ENCODE data around the gene PEMT. TPM values are rescaled to one million over a fixed set of nuclear protein-coding genes. Genes with fewer than 3 reads are reported as not detected.
"Not testable (repeated sequence)": the region's sequence is repeated elsewhere in the genome, so short reads cannot be mapped to it uniquely, and the experiment has no call there.

The PEMT gene
- total RNA-seq, 1 donor from 2014 or later, result 87.2 TPM

DNA sequence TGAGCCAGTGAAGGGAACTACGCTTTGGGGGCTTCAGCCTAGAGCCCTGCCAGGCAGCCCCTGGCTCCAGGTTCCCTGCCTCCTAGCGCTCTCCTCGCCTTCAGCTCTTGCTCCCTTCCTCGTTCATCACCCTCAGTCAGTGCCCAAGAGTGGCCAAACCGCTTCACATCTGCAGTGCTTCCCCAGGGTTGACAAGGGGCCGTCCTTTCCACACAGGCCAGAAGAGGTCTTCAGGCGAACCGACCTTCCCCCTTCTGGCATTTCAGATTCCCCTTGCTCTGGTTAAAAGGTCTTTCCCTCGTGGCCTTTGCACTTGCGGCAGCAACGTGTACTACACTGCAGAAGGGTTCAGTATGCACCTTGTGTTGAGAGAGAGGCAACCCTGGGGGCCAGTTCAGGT lies 99.4 kb downstream of the PEMT start:
- DNase-seq (ENCODE audit: low read depth), result no peak
- TF ChIP-seq, protein P1, sequence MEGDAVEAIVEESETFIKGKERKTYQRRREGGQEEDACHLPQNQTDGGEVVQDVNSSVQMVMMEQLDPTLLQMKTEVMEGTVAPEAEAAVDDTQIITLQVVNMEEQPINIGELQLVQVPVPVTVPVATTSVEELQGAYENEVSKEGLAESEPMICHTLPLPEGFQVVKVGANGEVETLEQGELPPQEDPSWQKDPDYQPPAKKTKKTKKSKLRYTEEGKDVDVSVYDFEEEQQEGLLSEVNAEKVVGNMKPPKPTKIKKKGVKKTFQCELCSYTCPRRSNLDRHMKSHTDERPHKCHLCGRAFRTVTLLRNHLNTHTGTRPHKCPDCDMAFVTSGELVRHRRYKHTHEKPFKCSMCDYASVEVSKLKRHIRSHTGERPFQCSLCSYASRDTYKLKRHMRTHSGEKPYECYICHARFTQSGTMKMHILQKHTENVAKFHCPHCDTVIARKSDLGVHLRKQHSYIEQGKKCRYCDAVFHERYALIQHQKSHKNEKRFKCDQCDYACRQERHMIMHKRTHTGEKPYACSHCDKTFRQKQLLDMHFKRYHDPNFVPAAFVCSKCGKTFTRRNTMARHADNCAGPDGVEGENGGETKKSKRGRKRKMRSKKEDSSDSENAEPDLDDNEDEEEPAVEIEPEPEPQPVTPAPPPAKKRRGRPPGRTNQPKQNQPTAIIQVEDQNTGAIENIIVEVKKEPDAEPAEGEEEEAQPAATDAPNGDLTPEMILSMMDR (IDR thresholded peaks at IDR 0.05; ENCODE audit: insufficient read depth, low read length, poor library complexity, severe bottlenecking), result no peak
- Histone ChIP-seq H3K4me3 (ENCODE audit: low read depth, low read length) (no peak overlapping the region), H3K36me3 (ENCODE audit: control insufficient read depth, insufficient read depth, low read length) (peaks cover 1% of the 10 kb centered on the region), H3K27me3 (ENCODE audit: control insufficient read depth, insufficient read depth, low read length) (peaks cover 17% of the 10 kb centered on the region)

DNA sequence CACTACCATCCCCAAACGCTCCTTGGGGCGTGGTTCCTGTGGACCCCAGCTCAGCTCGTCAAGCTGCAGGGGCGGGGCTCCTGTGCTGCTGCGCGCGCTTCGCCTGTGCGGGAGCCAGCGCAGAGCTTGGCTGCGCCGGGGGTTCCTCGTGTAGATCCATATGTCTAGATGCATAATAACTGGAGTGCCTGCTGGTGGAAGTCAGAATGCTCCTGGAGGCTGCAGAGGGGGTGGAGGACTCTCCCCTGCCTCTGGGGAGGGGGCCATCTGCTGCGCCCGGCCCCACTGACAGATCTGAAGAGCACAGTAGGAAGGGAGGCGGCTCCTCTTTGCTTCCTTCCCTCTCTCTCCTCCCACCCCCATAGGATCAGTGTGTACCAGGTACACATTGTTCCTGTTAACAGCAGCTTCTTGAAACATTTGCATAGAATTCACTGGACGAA lies 99.9 kb downstream of the PEMT start:
- Histone ChIP-seq H3K4me3 (ENCODE audit: low read depth, low read length) (no peak overlapping the region), H3K36me3 (ENCODE audit: control insufficient read depth, insufficient read depth, low read length) (peaks cover 1% of the 10 kb centered on the region), H3K27me3 (ENCODE audit: control insufficient read depth, insufficient read depth, low read length) (peaks cover 16% of the 10 kb centered on the region)
- no peak for DNase-seq (ENCODE audit: low read depth)
- TF ChIP-seq, protein P1 (IDR thresholded peaks at IDR 0.05; ENCODE audit: insufficient read depth, low read length, poor library complexity, severe bottlenecking), result no peak

DNA sequence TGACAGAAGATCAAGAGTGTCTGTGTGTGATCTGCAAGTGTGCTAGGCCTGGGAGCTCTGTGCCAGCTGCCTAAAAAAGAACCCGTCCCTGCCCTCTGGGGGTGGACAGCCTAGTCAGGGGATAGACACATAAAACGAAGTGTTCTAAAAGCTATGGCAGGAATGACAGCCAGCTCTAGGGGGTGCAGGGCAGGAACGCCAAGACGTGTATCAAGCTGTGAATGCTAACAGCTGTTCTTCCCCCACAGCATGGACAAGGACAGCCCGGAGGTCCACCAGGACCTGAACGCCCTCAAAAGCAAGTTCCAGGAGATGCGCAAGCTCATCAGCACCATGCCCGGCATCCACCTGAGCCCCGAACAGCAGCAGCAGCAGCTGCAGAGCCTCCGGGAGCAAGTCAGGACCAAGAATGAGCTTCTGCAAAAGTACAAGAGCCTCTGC lies 100.5 kb downstream of the PEMT start:
- peaks cover 1% of the 10 kb centered on the region for H3K36me3 ChIP-seq (ENCODE audit: control insufficient read depth, insufficient read depth, low read length)
- H3K27me3 ChIP-seq (ENCODE audit: control insufficient read depth, insufficient read depth, low read length), result peaks cover 12% of the 10 kb centered on the region
- no peak for DNase-seq (ENCODE audit: low read depth)
- no peak overlapping the region for H3K4me3 ChIP-seq (ENCODE audit: low read depth, low read length)
- TF ChIP-seq, protein P1 (IDR thresholded peaks at IDR 0.05; ENCODE audit: insufficient read depth, low read length, poor library complexity, severe bottlenecking), result no peak

DNA sequence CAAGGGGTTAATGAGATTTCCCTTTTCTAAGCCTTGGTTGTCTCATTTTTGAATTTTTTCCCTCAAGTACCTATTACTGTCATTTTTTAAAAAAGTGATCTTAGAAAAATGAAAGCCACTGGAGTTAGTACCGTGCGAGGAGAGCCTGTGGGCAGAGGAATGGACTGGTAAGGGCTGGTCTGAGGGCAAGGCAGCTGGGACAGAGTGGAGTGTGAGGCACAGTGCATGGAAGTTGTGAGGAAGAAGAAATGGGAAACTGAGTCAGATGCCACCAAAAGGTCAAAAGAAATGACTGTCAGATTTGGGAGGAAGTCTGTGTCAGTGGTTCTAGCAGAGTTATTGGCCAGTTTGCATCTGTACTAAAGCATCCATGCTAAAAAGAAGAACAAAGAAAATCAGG lies 103.5 kb downstream of the PEMT start:
- Histone ChIP-seq H3K4me3 (ENCODE audit: low read depth, low read length) (no peak overlapping the region), H3K27me3 (ENCODE audit: control insufficient read depth, insufficient read depth, low read length) (no peaks in the 10 kb centered on the region), H3K36me3 (ENCODE audit: control insufficient read depth, insufficient read depth, low read length) (peaks cover 1% of the 10 kb centered on the region)
- TF ChIP-seq, protein P1 (IDR thresholded peaks at IDR 0.05; ENCODE audit: insufficient read depth, low read length, poor library complexity, severe bottlenecking), result no peak
- DNase-seq (ENCODE audit: low read depth), result no peak

DNA sequence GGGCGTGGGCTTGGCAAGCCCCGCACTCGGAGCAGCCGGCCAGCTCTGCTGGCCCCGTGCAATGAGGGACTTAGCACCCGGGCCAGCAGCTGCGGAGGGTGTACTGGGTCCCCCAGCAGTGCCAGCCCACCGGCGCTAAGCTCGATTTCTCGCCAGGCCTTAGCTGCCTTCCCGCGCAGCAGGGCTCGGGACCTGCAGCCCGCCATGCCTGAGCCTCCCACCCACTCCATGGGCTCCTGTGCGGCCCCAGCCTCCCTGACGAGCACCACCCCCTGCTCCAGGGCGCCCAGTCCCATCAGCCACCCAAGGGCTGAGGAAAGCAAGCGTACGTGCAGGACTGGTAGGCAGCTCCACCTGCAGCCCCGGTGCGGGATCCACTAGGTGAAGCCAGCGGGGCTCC lies 105.1 kb downstream of the PEMT start:
- H3K4me3 ChIP-seq (ENCODE audit: low read depth, low read length); DNase-seq (ENCODE audit: low read depth); H3K27me3 ChIP-seq (ENCODE audit: control insufficient read depth, insufficient read depth, low read length); H3K36me3 ChIP-seq (ENCODE audit: control insufficient read depth, insufficient read depth, low read length): not testable (repeated sequence)

DNA sequence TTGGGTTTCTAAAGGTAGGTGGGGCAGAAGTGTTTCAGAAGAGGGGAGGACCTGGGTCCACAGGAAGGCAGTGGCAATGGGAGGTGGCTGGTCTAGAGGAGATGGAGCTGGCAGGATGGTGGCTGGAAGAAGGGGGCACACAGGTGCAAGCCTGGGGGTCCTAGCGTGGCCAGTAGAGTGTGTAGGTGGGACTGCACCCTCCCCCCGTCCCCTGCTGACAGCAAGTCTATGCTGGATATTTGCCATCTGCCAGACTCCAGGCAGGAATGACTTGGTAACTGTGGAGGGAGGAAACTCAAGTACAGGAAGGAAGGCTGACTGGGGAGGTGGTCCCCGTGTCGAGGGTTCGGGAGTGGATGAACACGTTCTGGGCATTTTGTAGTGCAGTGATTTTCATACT lies 106.1 kb downstream of the PEMT start:
- TF ChIP-seq, protein P1 (IDR thresholded peaks at IDR 0.05; ENCODE audit: insufficient read depth, low read length, poor library complexity, severe bottlenecking), result no peak
- no peak overlapping the region for H3K4me3 ChIP-seq (ENCODE audit: low read depth, low read length)
- H3K27me3 ChIP-seq (ENCODE audit: control insufficient read depth, insufficient read depth, low read length), result no peaks in the 10 kb centered on the region
- no peak for DNase-seq (ENCODE audit: low read depth)
- no peaks in the 10 kb centered on the region for H3K36me3 ChIP-seq (ENCODE audit: control insufficient read depth, insufficient read depth, low read length)
